Kidney (tissue), 14 donors: ENCODE results near the gene SASH1. TPM values are rescaled to one million over a fixed set of nuclear protein-coding genes. Genes with fewer than 3 reads are reported as not detected.
A peak's percentile ranks its signal among the peaks of the same experiment; 100 is the strongest.

Experiments used
- DNase-seq, 5 donors: peaks; one replicate each; pipeline ENCODE4 v3.0.0-alpha.2; 2013 to 2020
- FAIRE-seq: peaks from 2 replicates; lab custom pipeline; 2012; peaks lifted over from hg19 to GRCh38; lab: Jason Lieb, UNC
- H3K27ac ChIP-seq, 2 donors: one replicate each; pipeline ENCODE4 v1.7.0; 2013; ENCODE audit warnings: low read depth in 2 of 2, low read length in 2 of 2, inconsistent platforms in 1 of 2
- H3K27me3 ChIP-seq: one replicate; pipeline ENCODE4 v1.7.1; 2013; ENCODE audit warnings: low read length, inconsistent platforms; ENCODE audit not compliant: control insufficient read depth, insufficient read depth
- H3K36me3 ChIP-seq, 3 donors: one replicate each; pipeline versions ENCODE4 v1.7.0 to v1.7.1; 2013; ENCODE audit warnings: low read length in 3 of 3, control low read depth in 1 of 3, inconsistent platforms in 1 of 3; ENCODE audit not compliant: insufficient read depth in 3 of 3, control insufficient read depth in 2 of 3
- H3K4me1 ChIP-seq, 3 donors: one replicate each; pipeline versions ENCODE4 v1.7.0 to v1.7.1; 2013; ENCODE audit warnings: low read length in 3 of 3, inconsistent platforms in 1 of 3, low read depth in 1 of 3; ENCODE audit not compliant: control insufficient read depth in 2 of 3, insufficient read depth in 2 of 3
- H3K4me3 ChIP-seq, 3 donors: one replicate each; pipeline versions ENCODE4 v1.7.0 to v1.8.1; 2013; ENCODE audit warnings: low read length in 3 of 3, control low read depth in 1 of 3, inconsistent platforms in 1 of 3
- H3K9ac ChIP-seq, 3 donors: one replicate each; pipeline versions ENCODE4 v1.7.0 to v1.7.1; 2013; ENCODE audit warnings: low read length in 3 of 3, control low read depth in 1 of 3, inconsistent platforms in 1 of 3
- H3K9me3 ChIP-seq, 3 donors: one replicate each; pipeline versions ENCODE4 v1.7.0 to v1.7.1; 2013; ENCODE audit warnings: low read length in 3 of 3, control low read depth in 1 of 3, inconsistent platforms in 1 of 3; ENCODE audit not compliant: control insufficient read depth in 2 of 3, insufficient read depth in 1 of 3
- intact Hi-C: fragments of 100-400 bp; cut with DNase I; formaldehyde crosslinking; loops from one replicate; pipeline ENCODE4 v1.11.1; 2022
- polyA plus RNA-seq: library from polyadenylated mRNA; stranded (reverse); fragments of 350-450 nt; fragmentation: Illumina TruSeq; extraction: RNeasy Lipid Tissue Mini Kit (QIAGEN cat#74804); gene quantifications from one replicate; pipeline ENCODE4 v1.2.3, GENCODE V29; 2014; ENCODE audit warnings: low read depth, low replicate concordance; ENCODE audit not compliant: insufficient read depth
- total RNA-seq: library from RNA; stranded (reverse); fragmentation: NEBNext Ultra II Directional; extraction: Animal tissue kit (Norgen Biotek cat#: 25700); gene quantifications from one replicate; pipeline ENCODE4 v1.2.1, GENCODE V29; 2021
- TF ChIP-seq, protein P1 (sequence below): IDR thresholded peaks from 3 replicates; pipeline ENCODE4 v1.5.1; 2012; ENCODE audit warnings: mild to moderate bottlenecking, moderate library complexity, borderline replicate concordance; ENCODE audit not compliant: insufficient read depth; ENCODE audit errors: extremely low read depth
- donor health status: control.
- donor health status: control.
- donor health status: control.
- donor health status: control.
- donor health status: control.
- donor health status: DM: yes; HTN: yes; CAD: no.
- donor health status: Normal renal cell carcinoma (clear cell type).

Gene SASH1
- total and polyA plus RNA-seq, 2 donors from 2014 or later, result 6.2 to 148 TPM

DNA sequence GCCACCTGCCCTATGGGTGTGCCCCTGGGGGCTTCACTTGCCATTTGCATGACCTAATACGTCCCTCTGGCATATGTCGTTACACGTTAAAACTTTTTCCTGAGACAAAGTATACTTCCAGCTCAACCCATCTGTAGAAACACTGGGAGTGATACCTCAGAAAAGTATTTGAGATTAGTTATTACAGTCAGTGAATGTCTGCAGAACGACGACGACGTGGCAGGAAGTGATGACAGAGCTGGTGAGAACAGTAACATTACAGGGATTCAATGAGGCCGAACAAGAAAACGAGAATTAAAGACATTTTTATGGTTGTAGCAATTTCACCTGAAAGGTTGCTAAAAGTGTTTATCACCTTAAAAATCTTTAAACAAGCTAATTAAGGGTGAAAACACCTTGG lies 40.2 kb downstream of the SASH1 start:
- H3K9me3 ChIP-seq, result no peaks in the 10 kb centered on the region
- DNase-seq (peak in 2 of 5 donors; percentile 39 to 44), FAIRE-seq (no peak)
- H3K4me3 ChIP-seq, result no peak overlapping the region
- intact Hi-C loops, result no loop called here
- H3K36me3 ChIP-seq, result no peaks in the 10 kb centered on the region
- TF ChIP-seq, protein P1, sequence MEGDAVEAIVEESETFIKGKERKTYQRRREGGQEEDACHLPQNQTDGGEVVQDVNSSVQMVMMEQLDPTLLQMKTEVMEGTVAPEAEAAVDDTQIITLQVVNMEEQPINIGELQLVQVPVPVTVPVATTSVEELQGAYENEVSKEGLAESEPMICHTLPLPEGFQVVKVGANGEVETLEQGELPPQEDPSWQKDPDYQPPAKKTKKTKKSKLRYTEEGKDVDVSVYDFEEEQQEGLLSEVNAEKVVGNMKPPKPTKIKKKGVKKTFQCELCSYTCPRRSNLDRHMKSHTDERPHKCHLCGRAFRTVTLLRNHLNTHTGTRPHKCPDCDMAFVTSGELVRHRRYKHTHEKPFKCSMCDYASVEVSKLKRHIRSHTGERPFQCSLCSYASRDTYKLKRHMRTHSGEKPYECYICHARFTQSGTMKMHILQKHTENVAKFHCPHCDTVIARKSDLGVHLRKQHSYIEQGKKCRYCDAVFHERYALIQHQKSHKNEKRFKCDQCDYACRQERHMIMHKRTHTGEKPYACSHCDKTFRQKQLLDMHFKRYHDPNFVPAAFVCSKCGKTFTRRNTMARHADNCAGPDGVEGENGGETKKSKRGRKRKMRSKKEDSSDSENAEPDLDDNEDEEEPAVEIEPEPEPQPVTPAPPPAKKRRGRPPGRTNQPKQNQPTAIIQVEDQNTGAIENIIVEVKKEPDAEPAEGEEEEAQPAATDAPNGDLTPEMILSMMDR, result no peak
- H3K9ac ChIP-seq, result no peak overlapping the region
- peaks cover 0 to 2% (median 0%) of the 10 kb centered on the region in 3 donors for H3K4me1 ChIP-seq
- no peak overlapping the region for H3K27ac ChIP-seq
- no peaks in the 10 kb centered on the region for H3K27me3 ChIP-seq

- no peak overlapping the region for H3K27ac ChIP-seq
- no peaks in the 10 kb centered on the region for H3K27me3 ChIP-seq
- no peak overlapping the region for H3K9ac ChIP-seq
- FAIRE-seq (no peak), DNase-seq (no peak)
- H3K4me3 ChIP-seq, result no peak overlapping the region
- H3K36me3 ChIP-seq, result no peaks in the 10 kb centered on the region
- H3K9me3 ChIP-seq, result no peaks in the 10 kb centered on the region
- intact Hi-C loops, result no loop called here
- H3K4me1 ChIP-seq, result peaks cover 0 to 3% (median 2%) of the 10 kb centered on the region in 3 donors
- TF ChIP-seq, protein P1, result no peak
Measured at GRCh38 chr6:148383658-148384368, 41.2 kb downstream of the SASH1 start.

DNA sequence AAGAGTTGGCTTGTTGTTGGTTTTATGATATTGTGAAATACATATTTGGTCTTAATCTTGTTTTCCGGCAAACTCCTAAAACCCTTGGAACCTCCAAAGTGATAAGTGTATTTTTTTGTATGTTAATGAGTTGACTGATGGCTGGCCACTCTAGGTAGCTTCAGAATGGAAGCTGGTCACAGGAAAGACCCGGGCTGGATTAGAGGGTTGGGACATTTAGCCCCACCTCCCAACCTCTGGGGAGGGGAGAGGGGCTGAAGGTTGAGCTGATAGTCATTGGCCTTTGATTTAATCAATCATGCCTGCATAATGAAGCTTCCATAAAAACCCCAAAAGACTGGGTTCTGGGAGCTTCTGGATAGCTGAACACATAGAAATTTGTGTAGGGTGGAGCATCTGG lies 42.7 kb downstream of the SASH1 start:
- intact Hi-C loops, result no loop called here
- FAIRE-seq, result no peak

More for the DNA sequence above, 42.7 kb downstream of the SASH1 start:
- Histone ChIP-seq H3K9me3 (no peaks in the 10 kb centered on the region), H3K36me3 (no peaks in the 10 kb centered on the region), H3K9ac (no peak overlapping the region), H3K27me3 (no peaks in the 10 kb centered on the region), H3K27ac (no peak overlapping the region), H3K4me1 (peaks cover 0 to 12% (median 2%) of the 10 kb centered on the region in 3 donors), H3K4me3 (no peak overlapping the region)
- no peak for DNase-seq
- TF ChIP-seq, protein P1, result no peak
